ENCODE measurements around the gene PGA5.

PGA5 gene

GRCh38 chr11:61297746-61298145 lies 56.8 kb downstream of the PGA5 start:
- no peak for DNase-seq

GRCh38 chr11:61298663-61299244 lies 57.8 kb downstream of the PGA5 start:
- DNase-seq = no peak

Measured in stimulated activated naive CD4-positive, alpha-beta T cell (primary cell).